ENCODE results near the gene FIGNL1. TPM values are rescaled to one million over a fixed set of nuclear protein-coding genes. Genes with fewer than 3 reads are reported as not detected.

Gene FIGNL1
- total RNA-seq, 1 experiment from 2014 or later = 25.7 TPM

DNA sequence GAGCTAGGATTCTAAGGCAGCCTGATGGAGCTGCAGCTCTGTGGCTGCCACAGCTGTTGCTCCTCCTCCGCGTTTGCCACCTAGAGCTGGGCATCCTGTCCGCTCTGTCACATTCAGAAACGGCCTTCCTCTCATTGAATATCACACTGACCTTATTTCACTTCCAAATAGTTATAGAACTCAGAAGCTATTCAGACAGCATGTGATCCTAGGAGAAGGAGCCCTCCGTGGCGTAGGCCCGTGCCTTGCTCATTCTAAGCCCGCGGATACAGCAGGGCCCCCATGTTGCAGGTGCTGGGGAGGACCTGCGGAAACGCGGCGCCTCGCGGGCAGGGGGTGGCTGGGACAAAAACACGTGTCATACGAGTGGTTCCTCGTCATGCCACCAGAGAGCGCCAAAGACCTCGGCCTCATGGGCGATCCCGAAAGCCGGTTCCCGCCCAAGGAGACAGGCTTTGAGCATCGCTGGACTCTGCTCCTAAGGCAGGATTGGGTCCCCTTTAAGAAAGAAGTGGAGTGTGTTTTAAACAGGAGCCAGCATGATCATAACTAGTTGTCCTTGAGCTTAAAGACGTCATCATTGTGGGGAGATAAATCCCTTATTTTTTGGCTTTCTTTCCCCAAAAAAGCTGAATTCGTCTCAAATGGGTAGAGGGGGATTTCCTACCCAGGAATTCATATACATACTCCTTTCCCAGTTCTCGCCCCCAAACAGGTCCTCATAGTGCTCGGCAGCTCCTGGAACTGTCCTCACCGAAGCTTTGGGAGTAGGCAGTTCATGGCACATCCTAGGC, 17.9 kb upstream of the FIGNL1 start:
- H3K27ac ChIP-seq = no peak overlapping the region
- H3K9me2 ChIP-seq (ENCODE audit: insufficient read depth) = no peaks in the 10 kb centered on the region
- intact Hi-C loops (cut with micrococcal nuclease; ENCODE audit: unreplicated experiment) = loop anchor here (1.0 to 10.0 kb wide), 9 partner anchors 63 to 897 kb away; no protein-coding TSS in a partner anchor
- H3K79me2 ChIP-seq (ENCODE audit: low read depth) = no peaks in the 10 kb centered on the region
- H3K4me1 ChIP-seq (replicated peaks; ENCODE audit: insufficient read depth) = peaks cover 4% of the 10 kb centered on the region
- TF ChIP-seq EZH2 (IDR thresholded peaks at IDR 0.05; ENCODE audit: low read depth) = no peak
- TF ChIP-seq, protein P1, sequence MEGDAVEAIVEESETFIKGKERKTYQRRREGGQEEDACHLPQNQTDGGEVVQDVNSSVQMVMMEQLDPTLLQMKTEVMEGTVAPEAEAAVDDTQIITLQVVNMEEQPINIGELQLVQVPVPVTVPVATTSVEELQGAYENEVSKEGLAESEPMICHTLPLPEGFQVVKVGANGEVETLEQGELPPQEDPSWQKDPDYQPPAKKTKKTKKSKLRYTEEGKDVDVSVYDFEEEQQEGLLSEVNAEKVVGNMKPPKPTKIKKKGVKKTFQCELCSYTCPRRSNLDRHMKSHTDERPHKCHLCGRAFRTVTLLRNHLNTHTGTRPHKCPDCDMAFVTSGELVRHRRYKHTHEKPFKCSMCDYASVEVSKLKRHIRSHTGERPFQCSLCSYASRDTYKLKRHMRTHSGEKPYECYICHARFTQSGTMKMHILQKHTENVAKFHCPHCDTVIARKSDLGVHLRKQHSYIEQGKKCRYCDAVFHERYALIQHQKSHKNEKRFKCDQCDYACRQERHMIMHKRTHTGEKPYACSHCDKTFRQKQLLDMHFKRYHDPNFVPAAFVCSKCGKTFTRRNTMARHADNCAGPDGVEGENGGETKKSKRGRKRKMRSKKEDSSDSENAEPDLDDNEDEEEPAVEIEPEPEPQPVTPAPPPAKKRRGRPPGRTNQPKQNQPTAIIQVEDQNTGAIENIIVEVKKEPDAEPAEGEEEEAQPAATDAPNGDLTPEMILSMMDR (conservative IDR thresholded peaks at IDR 0.05) = peak; percentile 99
- no peaks in the 10 kb centered on the region for H3K9me3 ChIP-seq (ENCODE audit: insufficient read depth, low read depth)
- no peaks in the 10 kb centered on the region for H3K36me3 ChIP-seq (ENCODE audit: low read depth)
- peak; percentile 55 to 86 for DNase-seq
- no TSS peak for BruUV-seq (replicated peaks)
- ChIA-PET CTCF (interaction anchor here (0.8 to 1.5 kb wide), 6 partner anchors 64 to 693 kb away, joined by 3 to 6 read pairs (median 4); no protein-coding TSS in a partner anchor), POLR2A (ENCODE audit: unreplicated experiment) (interaction anchor here (0.6 kb wide), 1 partner anchor 16 kb away, joined by 3 read pairs; no protein-coding TSS in a partner anchor)
- H3K4me3 ChIP-seq = peak overlapping the region; percentile 38; the same call in 1 of the 2 replicates
- peak overlapping the region; percentile 80 for H2AFZ ChIP-seq
- H3K27me3 ChIP-seq (ENCODE audit: insufficient read depth, low read depth) = no peaks in the 10 kb centered on the region
- H3F3A ChIP-seq (ENCODE audit: insufficient read depth, low read depth) = no peaks in the 10 kb centered on the region
- H3K4me2 ChIP-seq = peak overlapping the region; percentile 79
- H4K20me1 ChIP-seq (ENCODE audit: insufficient read depth) = no peaks in the 10 kb centered on the region

DNA sequence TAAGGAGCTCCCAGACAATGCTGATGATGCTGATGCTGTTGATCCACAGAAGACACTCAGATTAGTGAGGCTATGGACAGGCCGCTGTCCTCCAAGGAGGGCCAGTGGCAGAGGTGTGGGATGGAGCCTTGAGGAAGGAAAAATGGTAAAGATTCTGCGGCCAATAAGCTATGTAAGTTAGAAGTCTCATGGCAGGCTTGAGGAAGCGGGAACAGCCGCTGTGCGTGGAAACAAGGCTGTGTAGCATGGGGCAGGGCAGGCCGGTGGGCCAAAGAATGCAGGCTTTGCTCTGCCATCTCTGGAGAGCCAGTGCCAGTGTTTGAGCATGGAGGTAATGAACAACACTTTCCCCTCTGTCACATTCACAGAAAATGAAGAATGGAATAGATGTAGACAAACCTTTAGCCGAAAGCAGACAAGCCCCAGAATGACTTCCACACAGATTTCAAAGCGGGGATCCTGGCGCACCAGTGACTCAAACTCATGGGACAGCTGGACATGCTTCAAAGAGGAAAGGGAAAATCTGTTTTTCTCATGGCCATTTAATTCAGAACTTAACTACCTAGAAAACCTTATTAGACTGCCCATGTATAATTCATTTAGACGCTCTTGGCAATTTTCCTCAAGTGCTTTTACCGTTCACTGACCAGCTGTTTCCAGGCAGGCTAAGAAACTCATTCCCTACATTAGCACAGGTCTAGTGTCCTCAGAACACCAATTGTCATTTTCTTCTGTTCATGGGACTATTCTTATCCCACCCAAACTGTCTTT, 16.9 kb upstream of the FIGNL1 start:
- no peak overlapping the region for H2AFZ ChIP-seq
- no peaks in the 10 kb centered on the region for H3K9me2 ChIP-seq (ENCODE audit: insufficient read depth)
- H4K20me1 ChIP-seq (ENCODE audit: insufficient read depth) = no peaks in the 10 kb centered on the region
- ChIA-PET CTCF (interaction anchor here (0.6 to 1.4 kb wide), 4 partner anchors 65 to 694 kb away, joined by 3 to 6 read pairs (median 4); no protein-coding TSS in a partner anchor), POLR2A (ENCODE audit: unreplicated experiment) (no interaction called here)
- H3K36me3 ChIP-seq (ENCODE audit: low read depth) = no peaks in the 10 kb centered on the region
- H3K9me3 ChIP-seq (ENCODE audit: insufficient read depth, low read depth) = no peaks in the 10 kb centered on the region
- BruUV-seq (replicated peaks) = no TSS peak
- no peaks in the 10 kb centered on the region for H3K79me2 ChIP-seq (ENCODE audit: low read depth)
- DNase-seq = no peak
- peaks cover 4% of the 10 kb centered on the region for H3K4me1 ChIP-seq (replicated peaks; ENCODE audit: insufficient read depth)
- no peaks in the 10 kb centered on the region for H3F3A ChIP-seq (ENCODE audit: insufficient read depth, low read depth)
- no peak overlapping the region for H3K4me2 ChIP-seq
- no peaks in the 10 kb centered on the region for H3K27me3 ChIP-seq (ENCODE audit: insufficient read depth, low read depth)
- intact Hi-C loops (cut with micrococcal nuclease; ENCODE audit: unreplicated experiment) = loop anchor here (5.0 to 10.0 kb wide), 2 partner anchors 95 to 898 kb away; no protein-coding TSS in a partner anchor
- no peak overlapping the region for H3K4me3 ChIP-seq
- TF ChIP-seq, protein P1 (conservative IDR thresholded peaks at IDR 0.05) = no peak
- no peak for TF ChIP-seq EZH2 (IDR thresholded peaks at IDR 0.05; ENCODE audit: low read depth)
- no peak overlapping the region for H3K27ac ChIP-seq

- TF ChIP-seq, protein P1 (conservative IDR thresholded peaks at IDR 0.05) = no peak
- no peak for TF ChIP-seq EZH2 (IDR thresholded peaks at IDR 0.05; ENCODE audit: low read depth)
- intact Hi-C loops (cut with micrococcal nuclease; ENCODE audit: unreplicated experiment) = loop anchor here (10.0 kb wide), 1 partner anchor 902 kb away; no protein-coding TSS in a partner anchor
- H3K27ac ChIP-seq = no peak overlapping the region
- H3K4me3 ChIP-seq = no peak overlapping the region
- no peaks in the 10 kb centered on the region for H3K9me2 ChIP-seq (ENCODE audit: insufficient read depth)
- no peak overlapping the region for H2AFZ ChIP-seq
- no peak for DNase-seq
- POLR2A ChIA-PET (ENCODE audit: unreplicated experiment) = no interaction called here
- no peaks in the 10 kb centered on the region for H3K27me3 ChIP-seq (ENCODE audit: insufficient read depth, low read depth)
- no peaks in the 10 kb centered on the region for H3F3A ChIP-seq (ENCODE audit: insufficient read depth, low read depth)
- no peak overlapping the region for H3K4me2 ChIP-seq
- CTCF ChIA-PET = no interaction called here
- H3K4me1 ChIP-seq (replicated peaks; ENCODE audit: insufficient read depth) = peaks cover 4% of the 10 kb centered on the region
- H4K20me1 ChIP-seq (ENCODE audit: insufficient read depth) = no peaks in the 10 kb centered on the region
- no peaks in the 10 kb centered on the region for H3K79me2 ChIP-seq (ENCODE audit: low read depth)
- no peaks in the 10 kb centered on the region for H3K36me3 ChIP-seq (ENCODE audit: low read depth)
- no peaks in the 10 kb centered on the region for H3K9me3 ChIP-seq (ENCODE audit: insufficient read depth, low read depth)
- BruUV-seq (replicated peaks) = no TSS peak
Observed at GRCh38 chr7:50463035-50463434, 12.9 kb upstream of the FIGNL1 start.

Measured in PC-9 (cell line).